HG02623 (cell line): ENCODE results near the gene YIPF5.

Source experiments
- ATAC-seq: cut with Tn5 transposase; IDR thresholded peaks from one replicate; pipeline ENCODE4 v1.9.1; 2021; ENCODE audit warnings: moderate library complexity; ENCODE audit not compliant: unreplicated experiment

Gene YIPF5

GRCh38 chr5:144170276-144171024, at the start of gene YIPF5, which contains the start of gene KCTD16:
TSS of gene YIPF5 (minus strand) at chr5:144170659. CDS start at chr5:144169955, 704 bp downstream.
TSS of gene KCTD16 (plus strand) at chr5:144170873.
- peak; percentile 99 for ATAC-seq

DNA sequence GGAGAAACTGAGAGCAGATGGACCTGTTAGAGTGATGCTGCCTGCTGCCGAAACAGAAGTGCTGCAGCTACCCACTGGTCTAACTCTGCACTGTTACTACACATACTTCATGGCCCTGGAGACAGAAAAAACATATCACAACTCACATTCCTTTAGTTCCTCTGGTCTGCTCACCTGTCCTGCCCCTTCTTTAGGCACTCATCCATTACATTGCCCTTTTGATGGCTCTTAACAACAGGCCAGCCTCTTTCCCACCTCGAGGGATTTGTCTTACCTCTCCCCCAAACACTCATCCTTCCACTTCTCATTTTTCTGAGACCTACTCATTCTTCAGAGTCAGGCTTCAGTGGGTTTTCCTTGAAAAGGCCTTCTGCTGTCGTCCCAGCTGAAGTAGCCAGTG, 49.4 kb upstream of the YIPF5 start:
- ATAC-seq: no peak

DNA sequence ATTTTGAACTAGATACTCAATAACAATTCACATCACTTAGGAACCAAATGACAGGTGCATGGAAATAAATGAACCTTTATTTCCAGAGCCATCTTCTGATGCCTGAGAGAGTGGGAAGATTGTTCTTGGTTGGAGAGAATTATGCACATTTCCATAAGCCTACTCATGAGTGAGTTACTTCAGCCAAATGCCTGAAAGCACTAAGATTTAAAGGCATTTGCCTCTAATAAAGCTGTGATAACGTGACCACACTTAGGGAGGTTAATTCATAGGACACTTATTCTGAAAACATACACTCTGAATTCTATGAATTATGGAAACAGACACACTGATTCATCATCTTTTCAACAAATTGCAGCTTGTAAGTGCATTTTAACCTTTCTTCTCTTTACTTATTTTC, 40.2 kb upstream of the YIPF5 start:
- ATAC-seq: no peak

- ATAC-seq: no peak
Measured at GRCh38 chr5:144209361-144209760, 38.9 kb upstream of the YIPF5 start.

DNA sequence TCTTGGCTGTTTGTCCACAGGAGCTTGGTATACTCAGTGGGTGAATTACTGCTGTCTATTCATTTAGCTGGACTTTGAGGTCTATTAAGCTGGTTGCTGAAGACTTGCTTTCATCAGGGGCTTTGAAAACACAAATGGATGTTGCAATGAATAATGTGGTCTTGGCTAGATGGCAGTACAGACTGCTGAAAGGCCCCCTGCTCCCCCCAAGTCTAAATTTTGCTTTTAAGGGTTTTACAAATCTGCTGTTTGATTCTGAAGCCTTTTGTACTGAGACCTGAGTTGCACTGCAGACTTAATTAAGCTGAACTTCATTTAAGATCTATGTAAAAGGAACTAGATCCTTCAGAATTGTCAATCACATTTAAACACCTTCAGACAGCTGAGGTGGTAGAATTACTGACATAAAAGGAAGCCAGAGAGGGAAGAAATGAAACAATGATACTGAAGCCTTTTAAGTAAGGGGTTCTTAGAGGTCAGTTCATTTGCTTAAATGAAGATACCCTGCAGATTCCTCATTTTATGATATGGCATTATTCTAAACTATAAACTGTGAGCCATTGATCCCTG, 37.5 kb upstream of the YIPF5 start:
- ATAC-seq: no peak

- ATAC-seq: no peak
Measured at GRCh38 chr5:144206141-144206540, 35.7 kb upstream of the YIPF5 start.

- ATAC-seq: no peak
Measured at GRCh38 chr5:144205141-144205551, 34.7 kb upstream of the YIPF5 start.

GRCh38 chr5:144203750-144204596, 33.5 kb upstream of the YIPF5 start:
- ATAC-seq: peak; percentile 89

GRCh38 chr5:144202726-144203125, 32.3 kb upstream of the YIPF5 start:
- ATAC-seq: no peak

GRCh38 chr5:144202072-144202471, 31.6 kb upstream of the YIPF5 start:
- ATAC-seq: no peak

DNA sequence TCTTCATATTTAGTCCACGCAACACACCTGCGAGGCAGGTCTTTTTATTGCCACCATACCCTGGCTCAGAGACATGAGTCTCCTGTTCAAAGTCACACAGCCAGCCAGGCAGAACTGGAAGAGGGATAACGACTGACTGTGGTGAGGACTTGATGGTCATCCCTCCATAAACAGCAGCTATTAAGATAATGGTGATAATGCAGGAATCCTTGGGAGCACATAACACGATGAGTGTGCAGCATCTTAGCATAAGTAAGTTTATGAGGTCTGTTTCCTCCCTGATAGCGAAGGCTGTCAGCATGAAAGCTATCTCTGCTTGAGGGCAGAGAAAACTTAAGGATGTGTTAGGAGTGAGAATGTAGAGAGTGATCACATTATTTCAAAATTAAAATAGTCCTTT, 31.1 kb upstream of the YIPF5 start:
- ATAC-seq: no peak

- ATAC-seq: no peak
Measured at GRCh38 chr5:144198386-144198785, 27.9 kb upstream of the YIPF5 start.

DNA sequence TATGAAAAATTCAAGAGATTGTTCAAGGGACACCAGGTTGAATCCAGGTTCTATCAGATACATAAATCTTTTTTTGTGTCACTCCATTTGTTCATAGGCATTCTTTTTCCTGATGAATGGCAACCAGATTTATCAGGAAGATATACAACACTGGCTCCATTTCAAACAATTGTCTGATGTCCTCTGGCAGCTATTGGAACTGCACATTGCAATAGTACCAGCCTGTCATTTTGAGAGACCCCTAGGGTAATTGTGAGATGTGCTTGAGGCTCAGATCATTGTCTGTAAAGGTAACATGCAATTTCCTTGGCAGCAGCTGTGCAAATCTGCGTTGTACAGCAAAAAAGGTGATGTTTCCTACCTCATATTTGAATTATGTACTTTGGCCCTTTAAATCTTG, 26.2 kb upstream of the YIPF5 start:
- ATAC-seq: no peak

DNA sequence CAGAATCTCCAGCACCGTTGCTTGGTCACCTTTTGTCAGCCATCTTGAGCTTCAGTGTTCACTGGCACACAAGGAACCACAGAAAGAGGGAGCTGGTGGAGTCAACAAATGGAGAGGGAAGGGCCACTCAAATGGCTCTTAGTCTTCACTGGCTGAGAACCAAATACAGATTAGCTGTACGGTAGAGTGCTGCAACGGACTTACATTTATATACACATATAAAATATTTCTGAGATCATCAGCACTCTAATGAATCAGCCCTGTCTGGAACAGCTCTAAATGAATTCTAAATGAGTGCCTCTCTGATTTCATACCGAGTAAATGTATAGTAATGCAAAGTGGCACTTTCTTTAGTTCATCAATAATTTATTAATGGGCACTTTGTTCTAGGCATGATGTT, 25.0 kb upstream of the YIPF5 start:
- no peak for ATAC-seq

DNA sequence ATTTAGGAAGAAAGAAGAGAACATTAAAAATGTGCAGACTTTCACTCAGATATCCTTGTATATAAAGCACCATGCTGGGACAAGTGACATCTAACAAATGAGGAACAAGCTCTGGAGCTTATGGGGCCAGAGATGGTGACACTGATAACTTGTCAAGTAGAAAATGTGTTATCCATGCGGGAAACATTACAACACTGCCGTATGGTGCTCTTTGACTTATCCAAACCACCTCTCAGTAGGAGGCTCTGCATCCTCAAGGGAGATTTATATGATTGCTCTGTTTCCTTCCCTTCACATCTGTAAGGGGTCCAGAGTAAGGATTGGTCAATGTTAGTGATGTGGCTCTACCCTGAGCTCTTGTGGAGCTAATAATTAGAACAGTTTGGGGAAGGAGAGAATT, 23.7 kb upstream of the YIPF5 start:
- ATAC-seq: no peak

GRCh38 chr5:144192661-144193060, 22.2 kb upstream of the YIPF5 start:
- ATAC-seq: no peak

DNA sequence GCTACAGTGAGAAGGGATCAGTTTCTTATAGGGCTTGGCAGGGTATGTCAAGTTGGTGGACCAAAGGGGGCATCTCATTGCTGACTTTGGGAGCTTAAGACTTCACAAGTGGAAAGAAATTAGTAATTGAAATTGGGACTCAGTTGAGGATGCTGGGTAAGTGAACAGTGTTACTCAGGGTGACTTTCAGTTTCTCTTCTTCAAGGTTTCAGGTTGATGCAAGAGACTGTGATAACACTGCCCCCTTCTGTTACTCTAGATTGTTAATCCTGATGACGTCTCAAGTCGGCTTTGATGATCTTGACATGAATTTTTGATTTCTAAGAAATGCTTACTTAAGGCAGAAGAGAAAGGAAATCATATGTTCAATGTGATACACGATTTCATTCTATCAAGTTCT, 21.5 kb upstream of the YIPF5 start:
- ATAC-seq: peak; percentile 84

- no peak for ATAC-seq
Measured at GRCh38 chr5:144191531-144191930, 21.1 kb upstream of the YIPF5 start.

GRCh38 chr5:144189800-144190429, 19.5 kb upstream of the YIPF5 start:
- ATAC-seq: peak; percentile 46

DNA sequence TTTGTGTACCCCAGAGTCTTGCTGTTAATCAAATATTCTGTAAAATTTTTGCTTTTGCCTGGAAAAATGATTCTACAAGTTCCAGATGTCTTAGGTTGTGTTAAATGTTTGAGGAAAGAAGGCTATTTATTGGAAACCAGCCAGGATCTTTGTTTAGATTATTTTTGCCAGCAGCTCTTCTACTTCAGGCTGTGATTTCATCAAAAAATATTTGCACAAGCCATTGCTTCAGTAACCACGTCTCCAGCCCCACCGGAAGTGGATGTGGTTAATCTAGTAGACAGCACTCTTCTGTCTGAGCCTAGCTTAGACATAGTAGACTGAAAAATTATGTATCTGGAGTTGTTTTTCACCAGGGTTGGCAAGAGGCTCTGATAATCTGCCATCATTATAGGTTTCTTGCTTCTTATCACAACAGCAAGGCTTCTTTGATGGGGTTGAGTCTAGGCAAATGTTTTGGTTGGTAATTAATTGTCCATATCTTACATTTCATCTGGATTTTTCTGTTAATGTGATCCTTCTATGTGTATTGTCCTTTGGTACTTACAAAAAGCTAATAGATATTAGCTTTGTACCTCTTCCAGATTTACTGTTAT, 17.3 kb upstream of the YIPF5 start:
- peak; percentile 76 for ATAC-seq
